Measurements from ENCODE around the gene RAB25.
"Not testable (repeated sequence)": the region's sequence is repeated elsewhere in the genome, so short reads cannot be mapped to it uniquely, and the experiment has no call there.

The RAB25 gene

GRCh38 chr1:156060937-156061636, at the start of gene RAB25:
TSS of gene RAB25 (plus strand) at chr1:156061160. CDS start at chr1:156061401, 241 bp downstream.
- DNase-seq: no peak

GRCh38 chr1:156012051-156012817, 48.7 kb upstream of the RAB25 start:
- DNase-seq: no peak

GRCh38 chr1:156014829-156015228, 46.1 kb upstream of the RAB25 start:
- no peak for DNase-seq

GRCh38 chr1:156019946-156020292, 41.0 kb upstream of the RAB25 start:
- DNase-seq: no peak

GRCh38 chr1:156020293-156021092, 40.5 kb upstream of the RAB25 start, which contains the start of gene SSR2:
TSS of gene SSR2 (minus strand) at chr1:156020951. CDS start at chr1:156020167, 784 bp downstream.
- DNase-seq: peak; percentile 84 to 88

- DNase-seq: no peak
Observed at GRCh38 chr1:156021093-156021428, 39.9 kb upstream of the RAB25 start.

GRCh38 chr1:156021954-156022353, 39.0 kb upstream of the RAB25 start:
- no peak for DNase-seq

- DNase-seq: no peak
Observed at GRCh38 chr1:156024801-156025200, 36.2 kb upstream of the RAB25 start.

GRCh38 chr1:156025876-156026275, 35.1 kb upstream of the RAB25 start:
- no peak for DNase-seq

- no peak for DNase-seq
Observed at GRCh38 chr1:156026588-156026987, 34.4 kb upstream of the RAB25 start.

GRCh38 chr1:156033011-156033410, 27.9 kb upstream of the RAB25 start:
- DNase-seq: no peak

- DNase-seq: not testable (repeated sequence)
Observed at GRCh38 chr1:156034991-156035390, 26.0 kb upstream of the RAB25 start.

- no peak for DNase-seq
Observed at GRCh38 chr1:156042828-156043227, 18.1 kb upstream of the RAB25 start.

- DNase-seq: no peak
Observed at GRCh38 chr1:156045076-156045475, 15.9 kb upstream of the RAB25 start.

GRCh38 chr1:156048663-156049258, 12.2 kb upstream of the RAB25 start:
- DNase-seq: no peak

GRCh38 chr1:156050376-156050775, 10.6 kb upstream of the RAB25 start:
- DNase-seq: peak; percentile 23 to 64

GRCh38 chr1:156051011-156051725, 9.8 kb upstream of the RAB25 start:
- no peak for DNase-seq

GRCh38 chr1:156052862-156053767, 7.8 kb upstream of the RAB25 start:
- peak in 1 of 2 donors; percentile 44 for DNase-seq

- DNase-seq: peak; percentile 88 to 91
Observed at GRCh38 chr1:156053768-156054499, 7.0 kb upstream of the RAB25 start, which contains the start of gene UBQLN4. TSS of gene UBQLN4 (minus strand) at chr1:156053798. CDS start at chr1:156053701, 97 bp downstream.
